ENCODE measurements around the gene TRAP1. TPM values are rescaled to one million over a fixed set of nuclear protein-coding genes. Genes with fewer than 3 reads are reported as not detected.

Gene TRAP1
- polyA plus RNA-seq, 1 of the 3 experiments (the other 2 are of a cell fraction), result 129 TPM

GRCh38 chr16:3638916-3639644 is 78.2 kb downstream of the TRAP1 start:
- Histone ChIP-seq H3K4me3 (ENCODE audit: low read depth in 2 of 2, low read length in 1 of 2) (no peak overlapping the region), H3K36me3 (replicated peaks in 1 of 2; ENCODE audit: control insufficient read depth in 1 of 2, insufficient read depth in 2 of 2, low read length in 1 of 2) (peaks cover 0 to 2% of the 10 kb centered on the region in 2 experiments), H3K9ac (no peak overlapping the region), H3K79me2 (ENCODE audit: insufficient read depth) (peaks cover 17% of the 10 kb centered on the region), H3K4me2 (no peak overlapping the region), H3K9me3 (no peaks in the 10 kb centered on the region), H2AFZ (ENCODE audit: low read depth) (no peak overlapping the region), H3K27ac (ENCODE audit: low read depth in 2 of 2, low read length in 1 of 2) (no peak overlapping the region), H3K9me2 (no peaks in the 10 kb centered on the region), H3K27me3 (ENCODE audit: insufficient read depth) (no peaks in the 10 kb centered on the region), H4K20me1 (ENCODE audit: insufficient read depth) (no peaks in the 10 kb centered on the region), H3F3A (replicated peaks; ENCODE audit: insufficient read depth) (peaks cover 5% of the 10 kb centered on the region), H3K4me1 (ENCODE audit: control insufficient read depth in 1 of 2, insufficient read depth in 2 of 2, low read depth in 1 of 2, low read length in 1 of 2) (peaks cover 9 to 35% of the 10 kb centered on the region in 2 experiments; a peak in 2 of 4 replicates)
- CTCF ChIA-PET, result interaction anchor here (0.6 to 3.1 kb wide), 2 partner anchors 9 to 16 kb away, joined by 3 to 18 read pairs; partner anchors contain the start of gene DNASE1
- DNase-seq, result no peak
- 95% methylated on average over 13 of the region's 13 CpGs for WGBS (ENCODE audit: low lambda C conversion rate)
- TF ChIP-seq PBX3 (IDR thresholded peaks at IDR 0.05), result no peak
- no peak for TF ChIP-seq NFIC (IDR thresholded peaks at IDR 0.05; ENCODE audit: borderline replicate concordance)
- TF ChIP-seq TCF12 (IDR thresholded peaks at IDR 0.05), result no peak
- no peak for TF ChIP-seq POLR2AphosphoS5 (IDR thresholded peaks at IDR 0.05; ENCODE audit: low read depth, low read length)
- no peak for TF ChIP-seq CHD2 (IDR thresholded peaks at IDR 0.05; ENCODE audit: low read length, partially characterized antibody)
- TF ChIP-seq IRF3 (IDR thresholded peaks at IDR 0.05; ENCODE audit: low read depth, low read length), result no peak
- TF ChIP-seq REST (IDR thresholded peaks at IDR 0.05; ENCODE audit: low read depth, low read length), result no peak
- TF ChIP-seq GATA2 (CRISPR knock-in tag; IDR thresholded peaks at IDR 0.05), result no peak
- no peak for TF ChIP-seq SMC3 (IDR thresholded peaks at IDR 0.05; ENCODE audit: low read depth, low read length)
- TF ChIP-seq EZH2phosphoT487 (IDR thresholded peaks at IDR 0.05; ENCODE audit: borderline replicate concordance, low read depth), result no peak
- TF ChIP-seq MEF2A (IDR thresholded peaks at IDR 0.05; ENCODE audit: borderline replicate concordance, low read depth), result no peak
- no peak for TF ChIP-seq FOSL2 (IDR thresholded peaks at IDR 0.05; ENCODE audit: borderline replicate concordance, low read depth)
- TF ChIP-seq USF2 (IDR thresholded peaks at IDR 0.05; ENCODE audit: borderline replicate concordance, low read depth, low read length), result no peak
- no peak for TF ChIP-seq GABPA (IDR thresholded peaks at IDR 0.05; ENCODE audit: low read depth)
- TF ChIP-seq TAF1 (IDR thresholded peaks at IDR 0.05; ENCODE audit: borderline replicate concordance, low read depth, low read length), result no peak
- no peak for TF ChIP-seq RAD21 (IDR thresholded peaks at IDR 0.05; ENCODE audit: low read length)
- TF ChIP-seq RXRA (IDR thresholded peaks at IDR 0.05; ENCODE audit: borderline replicate concordance, low read depth), result no peak
- POLR2A ChIA-PET, result no interaction called here
